Measurements from ENCODE around the gene TBC1D4.
A peak's percentile ranks its signal among the peaks of the same experiment; 100 is the strongest.

TBC1D4 gene

DNA sequence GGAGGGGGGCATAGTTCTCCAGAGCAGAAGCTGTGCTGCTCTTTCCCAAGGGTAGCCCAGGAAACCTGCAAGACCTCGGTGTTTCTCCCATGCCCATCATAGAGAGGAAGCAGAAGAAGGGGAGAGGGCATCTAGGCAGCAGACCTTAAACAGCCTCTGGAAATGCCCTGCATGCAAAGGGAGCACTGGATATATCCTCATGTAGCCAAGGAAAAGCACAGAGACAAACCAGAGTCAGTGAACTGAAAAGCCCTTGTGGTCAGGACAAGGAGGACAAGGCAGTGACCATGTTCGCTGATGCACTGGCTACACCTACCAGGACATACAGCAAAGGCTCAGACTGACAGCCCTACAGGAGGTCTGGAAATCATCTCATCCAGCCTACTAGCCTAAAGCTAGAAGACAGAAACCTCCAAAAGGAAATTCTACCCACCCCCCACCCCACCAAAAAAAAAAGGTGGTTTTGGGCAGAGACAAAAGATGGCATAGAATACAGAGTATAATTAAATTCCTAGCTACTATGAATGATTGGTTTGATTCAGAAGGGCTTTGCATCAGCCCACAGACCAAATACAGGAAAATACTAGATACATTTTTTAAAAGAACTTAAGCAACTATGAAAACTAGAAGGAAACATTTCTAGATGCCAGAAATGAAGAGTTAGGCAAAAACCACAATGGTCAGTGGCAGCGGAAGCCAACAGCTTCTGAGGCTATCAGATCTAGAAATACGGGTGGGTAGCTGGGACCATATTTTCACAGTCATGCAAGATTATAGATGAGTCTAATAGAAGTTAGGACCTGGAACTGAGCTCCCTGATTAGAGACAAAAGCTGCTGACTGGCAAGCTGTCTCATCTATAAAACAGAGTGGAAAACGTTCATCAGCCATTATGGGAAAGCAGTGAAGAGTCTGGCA is 4.4 kb upstream of the TBC1D4 start:
- TF ChIP-seq, protein P1, sequence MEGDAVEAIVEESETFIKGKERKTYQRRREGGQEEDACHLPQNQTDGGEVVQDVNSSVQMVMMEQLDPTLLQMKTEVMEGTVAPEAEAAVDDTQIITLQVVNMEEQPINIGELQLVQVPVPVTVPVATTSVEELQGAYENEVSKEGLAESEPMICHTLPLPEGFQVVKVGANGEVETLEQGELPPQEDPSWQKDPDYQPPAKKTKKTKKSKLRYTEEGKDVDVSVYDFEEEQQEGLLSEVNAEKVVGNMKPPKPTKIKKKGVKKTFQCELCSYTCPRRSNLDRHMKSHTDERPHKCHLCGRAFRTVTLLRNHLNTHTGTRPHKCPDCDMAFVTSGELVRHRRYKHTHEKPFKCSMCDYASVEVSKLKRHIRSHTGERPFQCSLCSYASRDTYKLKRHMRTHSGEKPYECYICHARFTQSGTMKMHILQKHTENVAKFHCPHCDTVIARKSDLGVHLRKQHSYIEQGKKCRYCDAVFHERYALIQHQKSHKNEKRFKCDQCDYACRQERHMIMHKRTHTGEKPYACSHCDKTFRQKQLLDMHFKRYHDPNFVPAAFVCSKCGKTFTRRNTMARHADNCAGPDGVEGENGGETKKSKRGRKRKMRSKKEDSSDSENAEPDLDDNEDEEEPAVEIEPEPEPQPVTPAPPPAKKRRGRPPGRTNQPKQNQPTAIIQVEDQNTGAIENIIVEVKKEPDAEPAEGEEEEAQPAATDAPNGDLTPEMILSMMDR (IDR thresholded peaks at IDR 0.05) = no peak
- no peak for TF ChIP-seq ZFX (IDR thresholded peaks at IDR 0.05; ENCODE audit: borderline replicate concordance)
- no peak overlapping the region for H3K27ac ChIP-seq

DNA sequence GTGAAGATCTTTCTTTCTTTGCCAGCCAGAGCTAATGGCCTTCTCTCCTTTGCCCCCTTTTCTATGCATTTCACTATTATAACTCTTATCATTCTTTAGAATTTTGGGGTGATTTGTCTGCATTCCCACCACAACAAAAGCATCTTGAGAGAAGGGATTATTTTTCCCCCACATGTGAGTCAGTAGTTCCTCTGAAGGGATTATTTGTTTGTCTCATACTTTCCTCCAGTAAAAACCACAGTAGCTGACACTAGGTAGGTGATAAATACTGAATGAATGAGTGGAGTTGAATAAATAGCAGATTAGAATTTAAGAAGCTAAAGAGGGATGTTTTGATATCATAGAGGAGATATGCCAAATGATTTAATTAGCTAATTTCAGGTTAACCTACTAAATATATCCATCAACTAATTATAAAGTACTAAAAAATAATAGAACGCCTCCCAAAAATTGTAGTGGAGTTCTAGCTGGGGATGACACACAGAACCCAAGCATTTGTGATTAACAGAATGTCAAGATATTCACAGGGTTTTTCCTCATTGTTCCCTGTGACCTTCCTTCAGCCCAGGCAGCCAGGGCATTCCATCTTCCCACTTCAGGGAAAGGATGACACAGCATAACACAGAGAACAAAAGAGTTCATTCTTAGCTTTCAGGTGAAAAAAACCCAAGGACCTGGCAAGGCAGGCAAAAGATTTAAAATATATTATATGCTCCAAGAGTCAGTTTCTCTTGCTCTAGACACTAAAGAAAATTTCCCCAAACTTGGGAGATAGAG is 3.5 kb upstream of the TBC1D4 start:
- H3K27ac ChIP-seq = no peak overlapping the region
- no peak for TF ChIP-seq ZFX (IDR thresholded peaks at IDR 0.05; ENCODE audit: borderline replicate concordance)
- TF ChIP-seq, protein P1 (IDR thresholded peaks at IDR 0.05) = no peak

DNA sequence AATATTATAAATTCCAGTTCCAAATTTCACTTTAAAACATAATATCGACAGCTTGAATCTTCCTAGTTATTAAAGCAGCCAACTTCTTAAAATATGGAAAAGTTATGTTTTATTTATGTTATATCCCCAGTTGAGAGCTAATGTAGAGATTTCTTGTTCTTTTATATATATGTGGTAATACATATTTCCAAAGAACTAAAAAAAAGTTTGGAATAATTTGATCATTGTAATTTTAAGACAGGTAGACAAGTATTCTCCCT is 781 bp upstream of the TBC1D4 start:
- H3K27ac ChIP-seq = peak overlapping the region; percentile 79
- no peak for TF ChIP-seq ZFX (IDR thresholded peaks at IDR 0.05; ENCODE audit: borderline replicate concordance)
- TF ChIP-seq, protein P1 (IDR thresholded peaks at IDR 0.05) = peak; percentile 61

DNA sequence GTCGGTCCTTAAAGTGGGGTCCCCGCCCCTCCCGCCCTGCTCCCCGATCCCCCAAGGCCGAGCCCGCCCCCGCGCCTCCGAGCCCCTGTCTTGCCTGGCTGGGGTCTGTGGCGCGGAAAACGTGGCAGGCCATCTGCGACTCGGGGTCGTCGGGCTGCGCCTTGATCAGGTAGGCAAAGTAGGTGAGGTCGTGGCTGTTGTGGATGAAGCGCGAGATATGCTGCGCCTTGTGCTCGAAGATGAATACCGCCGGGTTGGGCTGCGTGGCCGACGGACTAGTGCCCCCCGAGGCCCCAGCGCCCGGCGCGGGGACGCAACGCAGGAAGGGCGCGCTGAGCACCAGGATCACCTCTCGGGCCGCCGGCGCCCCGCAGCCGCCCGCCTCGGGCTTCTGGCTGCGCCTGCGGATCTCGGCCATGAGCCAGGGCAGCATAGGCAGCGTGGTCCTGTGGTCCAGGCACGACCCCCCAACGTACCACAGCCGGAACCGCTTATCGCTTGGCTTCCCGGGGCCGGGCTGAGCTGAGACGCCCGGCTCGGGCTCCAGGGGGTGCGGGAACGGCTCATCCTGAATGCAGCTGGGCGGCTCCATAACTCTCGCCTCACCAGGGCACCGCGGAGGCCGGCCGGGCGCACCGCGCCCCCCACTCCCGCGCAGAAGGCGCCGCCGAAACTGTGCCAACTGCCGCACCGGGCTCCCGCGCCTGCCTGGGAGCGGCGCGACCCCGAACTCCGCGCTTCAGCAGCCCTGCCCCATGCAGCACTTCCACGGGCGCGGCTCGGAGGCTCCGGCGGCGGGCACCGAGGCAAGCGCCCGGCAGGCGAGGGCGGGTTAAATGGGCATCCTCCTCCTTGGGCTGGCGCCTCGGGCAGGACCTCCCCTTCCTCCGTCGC is 546 bp downstream of the TBC1D4 start:
- H3K27ac ChIP-seq = peak overlapping the region; percentile 79
- TF ChIP-seq ZFX (IDR thresholded peaks at IDR 0.05; ENCODE audit: borderline replicate concordance) = no peak
- TF ChIP-seq, protein P1 (IDR thresholded peaks at IDR 0.05) = no peak

DNA sequence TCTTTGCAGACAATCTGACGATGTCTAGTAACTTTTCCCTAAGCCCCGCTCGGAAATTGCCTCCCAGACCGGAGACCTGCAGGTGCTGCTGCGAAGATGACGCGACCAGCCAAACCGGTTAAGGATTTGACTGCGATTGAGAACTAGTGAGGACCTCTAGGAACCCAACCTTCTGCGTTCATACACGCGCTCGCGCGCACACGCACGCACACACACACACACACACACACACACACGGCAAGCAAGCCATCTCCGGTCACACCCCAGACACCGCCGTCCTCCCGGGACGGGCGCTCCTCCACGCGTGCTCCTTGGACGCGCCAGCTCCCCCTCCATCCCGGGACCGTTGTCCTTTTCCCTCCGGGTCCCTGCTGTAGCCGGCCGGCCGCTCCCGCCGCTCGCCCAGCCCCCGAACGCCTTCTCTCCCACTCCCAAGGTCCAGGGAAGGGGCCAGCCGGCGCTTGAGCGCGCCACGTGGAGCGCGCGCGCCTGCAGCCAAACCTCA is 1.2 kb downstream of the TBC1D4 start:
- TF ChIP-seq, protein P1 (IDR thresholded peaks at IDR 0.05) = no peak
- no peak for TF ChIP-seq ZFX (IDR thresholded peaks at IDR 0.05; ENCODE audit: borderline replicate concordance)
- H3K27ac ChIP-seq = peak overlapping the region; percentile 79; the same call in 1 of the 2 replicates

DNA sequence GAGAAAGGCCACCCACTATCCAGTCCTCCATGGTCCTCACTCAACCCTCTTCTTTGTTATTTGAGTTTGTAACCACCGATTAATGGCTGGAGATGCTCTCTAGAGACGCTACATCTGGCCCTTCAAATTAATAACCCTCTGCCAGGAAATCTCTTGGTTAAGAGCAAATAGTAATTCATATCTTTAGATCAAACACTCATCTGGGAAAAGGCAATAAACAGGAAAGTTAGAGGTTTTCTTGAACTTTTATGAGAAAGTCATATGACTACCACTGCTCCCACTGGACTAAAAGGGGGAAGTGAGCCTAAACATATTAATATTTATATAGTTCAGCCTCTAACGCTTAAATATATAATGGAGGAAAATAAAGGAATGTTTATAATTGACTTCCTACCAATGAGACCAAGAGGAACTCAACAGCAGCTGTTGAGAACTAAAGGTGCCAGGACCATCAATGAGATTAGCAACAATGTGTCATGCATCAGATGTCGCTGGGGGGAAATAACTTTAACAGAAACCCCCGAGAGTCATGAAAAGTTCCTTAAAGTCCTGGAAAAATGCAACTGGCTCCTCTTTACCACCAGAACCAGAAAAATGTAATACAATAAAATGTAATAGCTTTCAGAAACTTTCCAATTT is 2.7 kb downstream of the TBC1D4 start:
- TF ChIP-seq ZFX (IDR thresholded peaks at IDR 0.05; ENCODE audit: borderline replicate concordance) = no peak
- TF ChIP-seq, protein P1 (IDR thresholded peaks at IDR 0.05) = no peak
- H3K27ac ChIP-seq = no peak overlapping the region

All from 22Rv1 (cell line).